ENCODE results near the gene MUL1.
A peak's percentile ranks its signal among the peaks of the same experiment; 100 is the strongest.

Gene MUL1

DNA sequence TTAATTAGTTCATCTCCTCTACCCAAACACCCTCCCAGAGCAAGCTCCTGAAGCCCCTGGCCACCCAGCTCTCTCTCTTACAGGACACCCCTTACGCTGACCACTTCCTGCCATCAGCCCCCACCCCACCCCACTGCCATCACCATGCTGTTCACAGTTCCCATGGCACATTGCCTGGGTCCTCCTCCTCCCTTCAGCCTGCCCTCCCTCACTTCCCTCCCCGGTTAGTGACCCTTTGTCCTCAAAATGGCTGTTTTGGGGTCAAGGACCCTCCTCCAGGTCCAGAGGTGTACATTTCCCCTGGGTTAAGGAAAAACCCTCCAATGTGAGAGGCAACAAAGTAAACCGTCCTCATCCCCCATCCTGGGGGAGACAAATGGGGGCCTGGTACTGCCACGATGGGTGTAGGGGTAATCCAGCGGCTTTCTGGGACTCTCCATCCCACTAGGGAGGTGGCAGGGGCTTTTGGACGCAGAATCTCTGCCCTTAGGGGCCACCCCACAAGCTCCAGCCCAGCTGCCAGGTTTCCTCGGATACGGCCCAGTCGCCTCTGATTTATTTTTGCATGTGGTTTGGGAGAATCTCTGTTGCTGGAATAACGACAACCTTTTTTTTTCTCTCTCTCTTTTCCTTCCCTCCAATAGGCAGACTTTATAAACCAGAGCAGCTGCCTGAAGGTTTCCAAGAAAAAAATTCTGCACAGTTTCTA is 30.4 kb downstream of the MUL1 start:
- H3K9me3 ChIP-seq (ENCODE audit: low read length) = no peaks in the 10 kb centered on the region
- H3K4me1 ChIP-seq (ENCODE audit: insufficient read depth, low read length) = peaks cover 42% of the 10 kb centered on the region
- no peak overlapping the region for H3K4me3 ChIP-seq (ENCODE audit: low read length)
- H3K36me3 ChIP-seq (ENCODE audit: insufficient read depth, low read length) = no peaks in the 10 kb centered on the region
- no peak overlapping the region for H2AFZ ChIP-seq (ENCODE audit: low read depth, low read length)
- peaks cover 2% of the 10 kb centered on the region for H3K27me3 ChIP-seq (ENCODE audit: insufficient read depth, low read length)

DNA sequence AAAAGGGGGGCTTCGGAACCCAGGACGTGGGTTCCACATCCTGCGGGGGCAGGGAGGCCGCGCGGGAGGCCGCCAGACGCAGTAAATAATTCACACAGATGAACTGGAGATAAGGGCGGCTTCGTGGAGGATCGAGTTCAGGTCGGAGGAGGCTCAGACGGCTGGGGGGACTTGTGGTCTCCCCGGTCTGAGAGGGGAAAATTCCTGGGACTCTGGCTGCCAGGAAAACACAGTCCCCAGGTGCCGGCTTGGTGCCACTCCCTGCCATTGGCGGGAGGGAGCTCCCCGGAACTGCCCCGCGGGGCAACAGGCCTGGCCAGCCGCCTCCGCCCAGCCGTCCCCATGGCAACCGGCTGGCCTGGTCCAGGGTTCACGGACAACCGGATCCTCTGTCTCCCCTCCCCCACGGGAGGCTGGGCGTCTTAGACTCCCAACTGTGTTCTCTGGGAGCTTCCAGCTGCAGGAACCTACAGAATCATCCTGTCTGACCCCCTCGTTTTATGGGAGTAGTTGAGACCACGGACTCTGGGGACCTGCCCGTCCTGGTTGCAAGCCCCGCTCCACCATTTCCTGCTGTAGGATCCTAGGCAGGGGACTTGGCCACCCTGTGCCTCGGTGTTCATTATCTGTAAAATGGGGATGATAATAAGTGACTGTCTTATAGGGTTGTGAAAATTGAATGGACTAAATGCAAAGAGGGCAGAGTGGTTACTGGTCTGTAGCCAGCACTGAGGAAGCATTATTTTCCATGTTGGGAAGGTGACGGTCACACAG is 31.5 kb downstream of the MUL1 start:
- peaks cover 6% of the 10 kb centered on the region for H3K27me3 ChIP-seq (ENCODE audit: insufficient read depth, low read length)
- no peak overlapping the region for H2AFZ ChIP-seq (ENCODE audit: low read depth, low read length)
- peaks cover 34% of the 10 kb centered on the region for H3K4me1 ChIP-seq (ENCODE audit: insufficient read depth, low read length)
- no peaks in the 10 kb centered on the region for H3K36me3 ChIP-seq (ENCODE audit: insufficient read depth, low read length)
- no peak overlapping the region for H3K4me3 ChIP-seq (ENCODE audit: low read length)
- H3K9me3 ChIP-seq (ENCODE audit: low read length) = no peaks in the 10 kb centered on the region

DNA sequence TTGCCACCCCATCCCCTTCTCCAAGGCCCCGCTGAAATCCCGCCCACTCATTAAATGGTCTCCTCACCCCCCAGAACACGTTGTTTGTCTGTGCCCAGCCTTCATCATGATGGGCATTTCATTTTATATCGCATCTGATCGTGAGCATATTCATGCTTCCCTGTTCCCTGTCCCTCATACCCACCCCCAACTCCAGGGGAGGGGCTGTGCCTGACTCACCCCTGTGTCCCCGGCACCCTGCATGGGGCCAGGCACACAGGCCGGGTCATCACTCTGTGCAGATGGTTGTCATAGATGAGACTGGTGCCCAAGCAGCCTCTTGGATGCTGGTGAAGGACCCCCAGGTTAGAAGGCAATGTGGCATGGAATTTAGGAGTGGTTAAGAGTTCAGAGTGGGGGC is 33.0 kb downstream of the MUL1 start:
- H3K4me3 ChIP-seq (ENCODE audit: low read length) = no peak overlapping the region
- no peak overlapping the region for H2AFZ ChIP-seq (ENCODE audit: low read depth, low read length)
- H3K36me3 ChIP-seq (ENCODE audit: insufficient read depth, low read length) = no peaks in the 10 kb centered on the region
- H3K27me3 ChIP-seq (ENCODE audit: insufficient read depth, low read length) = peaks cover 6% of the 10 kb centered on the region
- peaks cover 27% of the 10 kb centered on the region for H3K4me1 ChIP-seq (ENCODE audit: insufficient read depth, low read length)
- H3K9me3 ChIP-seq (ENCODE audit: low read length) = no peaks in the 10 kb centered on the region

DNA sequence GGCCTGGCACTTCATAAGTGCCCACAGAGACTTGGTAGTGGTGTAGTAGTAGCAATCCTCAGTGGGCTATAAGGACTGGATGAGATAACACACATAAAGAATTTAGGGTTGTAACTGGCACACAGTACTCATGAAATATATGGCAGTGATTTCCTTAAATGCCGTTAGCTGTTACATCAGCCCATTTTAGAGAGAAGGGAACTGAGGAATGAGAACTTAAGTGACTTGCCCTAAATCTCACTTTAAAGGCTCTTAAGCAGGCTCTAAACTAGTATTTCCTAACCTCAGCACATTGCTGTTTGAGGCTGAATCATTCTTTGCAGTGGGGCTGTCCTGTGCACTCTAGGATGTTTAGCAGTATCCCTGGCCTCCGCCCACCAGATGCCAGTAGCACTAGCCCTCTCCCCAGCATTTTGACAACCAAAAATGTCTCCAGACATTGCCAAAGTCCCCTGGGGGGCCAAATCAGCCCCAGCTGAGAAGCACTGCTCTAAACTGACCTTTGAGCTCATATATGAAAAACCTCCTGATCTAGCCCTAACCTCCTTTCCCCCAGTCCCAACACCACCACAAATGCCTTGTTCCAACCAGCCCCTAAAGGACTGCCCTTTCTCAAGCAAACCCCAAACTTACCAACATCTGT is 33.5 kb downstream of the MUL1 start:
- Histone ChIP-seq H3K9me3 (ENCODE audit: low read length) (no peaks in the 10 kb centered on the region), H3K4me1 (ENCODE audit: insufficient read depth, low read length) (peaks cover 27% of the 10 kb centered on the region), H2AFZ (ENCODE audit: low read depth, low read length) (no peak overlapping the region), H3K4me3 (ENCODE audit: low read length) (no peak overlapping the region), H3K27me3 (ENCODE audit: insufficient read depth, low read length) (peaks cover 6% of the 10 kb centered on the region), H3K36me3 (ENCODE audit: insufficient read depth, low read length) (no peaks in the 10 kb centered on the region)

DNA sequence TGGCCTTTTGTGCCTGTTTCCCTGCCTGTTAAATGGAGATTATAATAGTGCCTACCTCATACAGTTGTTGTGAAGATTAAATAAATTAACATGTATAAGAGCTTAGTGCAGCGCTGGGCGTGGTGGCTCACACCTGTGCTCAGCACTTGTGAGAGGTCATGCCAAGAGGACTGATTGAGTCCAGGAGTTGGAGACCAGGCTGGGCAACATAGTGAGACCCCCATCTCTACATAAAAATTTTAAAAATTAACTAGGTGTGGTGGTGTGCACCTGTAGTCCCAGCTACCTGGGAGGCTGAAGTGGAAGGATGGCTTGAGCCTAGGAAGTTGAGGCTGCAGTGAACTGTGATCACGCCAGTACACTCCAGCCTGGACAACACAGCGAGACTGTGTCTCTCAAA is 34.1 kb downstream of the MUL1 start:
- H3K27me3 ChIP-seq (ENCODE audit: insufficient read depth, low read length) = peaks cover 6% of the 10 kb centered on the region

DNA sequence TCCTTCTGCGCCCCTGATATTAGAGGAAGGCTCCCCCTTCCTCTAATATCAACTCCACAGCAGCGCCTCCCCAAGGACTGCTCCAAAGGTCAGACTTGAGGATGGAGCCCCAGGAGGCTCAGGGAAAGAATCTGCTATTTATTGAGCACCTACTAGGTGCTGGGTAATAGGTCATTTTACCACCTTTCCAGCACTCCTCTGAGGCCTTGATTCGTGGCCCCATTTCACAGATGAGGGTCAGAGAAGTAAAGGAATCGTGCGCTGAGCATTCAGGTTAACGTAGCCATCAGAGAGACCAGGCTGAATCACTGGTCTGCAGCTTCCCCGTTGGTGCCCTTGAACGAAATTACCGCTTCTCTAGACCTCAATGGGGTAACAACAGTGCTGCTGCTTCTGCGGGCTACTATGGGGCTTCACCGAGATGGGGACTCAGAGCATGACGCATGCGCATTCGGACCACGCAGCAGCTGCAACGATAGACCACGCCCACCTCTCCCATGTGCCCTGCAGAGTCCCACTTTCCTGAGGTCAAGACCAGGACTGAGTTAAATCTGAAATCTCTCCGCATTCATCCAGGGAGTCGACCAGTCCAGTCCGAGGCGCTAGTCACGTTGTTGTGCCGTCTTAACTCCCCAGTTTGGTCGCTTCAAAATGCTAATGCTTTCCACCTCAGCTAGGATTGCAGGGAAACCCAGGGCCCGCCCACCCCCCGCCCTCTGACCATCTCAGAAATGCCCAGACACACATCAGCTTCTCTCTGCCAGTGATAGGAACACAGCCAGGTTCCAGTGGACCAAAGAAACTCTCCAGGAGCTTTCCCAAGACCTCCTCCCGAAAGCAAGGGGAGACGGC is 34.9 kb downstream of the MUL1 start:
- H3K4me3 ChIP-seq (ENCODE audit: low read length) = peak overlapping the region; percentile 20
- H3K27me3 ChIP-seq (ENCODE audit: insufficient read depth, low read length) = peaks cover 6% of the 10 kb centered on the region
- no peak overlapping the region for H2AFZ ChIP-seq (ENCODE audit: low read depth, low read length)
- H3K9me3 ChIP-seq (ENCODE audit: low read length) = no peaks in the 10 kb centered on the region
- peaks cover 22% of the 10 kb centered on the region for H3K4me1 ChIP-seq (ENCODE audit: insufficient read depth, low read length)
- no peaks in the 10 kb centered on the region for H3K36me3 ChIP-seq (ENCODE audit: insufficient read depth, low read length)

More for the DNA sequence above, 34.1 kb downstream of the MUL1 start:
- Histone ChIP-seq H3K4me1 (ENCODE audit: insufficient read depth, low read length) (peaks cover 27% of the 10 kb centered on the region), H3K36me3 (ENCODE audit: insufficient read depth, low read length) (no peaks in the 10 kb centered on the region), H3K9me3 (ENCODE audit: low read length) (no peaks in the 10 kb centered on the region), H2AFZ (ENCODE audit: low read depth, low read length) (no peak overlapping the region), H3K4me3 (ENCODE audit: low read length) (no peak overlapping the region)

DNA sequence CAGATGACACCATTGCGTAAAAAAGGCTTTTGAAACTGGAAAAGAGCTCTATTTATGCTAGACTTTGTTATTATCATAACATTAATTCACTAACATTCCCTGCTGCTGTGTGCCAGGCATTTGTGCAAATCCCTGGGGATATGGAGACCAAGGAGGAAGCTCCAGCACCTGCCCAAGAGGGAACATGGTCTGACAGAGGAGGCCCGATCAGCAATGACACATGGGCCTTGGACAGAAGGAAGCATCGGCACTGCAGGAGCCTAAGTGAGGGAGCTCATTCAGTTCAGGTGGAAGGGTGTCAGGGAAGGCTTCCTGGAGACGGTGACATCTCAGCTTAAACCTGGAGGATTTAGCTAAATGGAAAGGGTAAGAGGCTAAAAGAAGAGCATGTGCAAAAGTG is 35.8 kb downstream of the MUL1 start:
- H3K27me3 ChIP-seq (ENCODE audit: insufficient read depth, low read length) = peaks cover 10% of the 10 kb centered on the region
- H2AFZ ChIP-seq (ENCODE audit: low read depth, low read length) = no peak overlapping the region
- H3K4me3 ChIP-seq (ENCODE audit: low read length) = no peak overlapping the region
- peaks cover 12% of the 10 kb centered on the region for H3K4me1 ChIP-seq (ENCODE audit: insufficient read depth, low read length)
- H3K36me3 ChIP-seq (ENCODE audit: insufficient read depth, low read length) = no peaks in the 10 kb centered on the region
- H3K9me3 ChIP-seq (ENCODE audit: low read length) = no peaks in the 10 kb centered on the region

DNA sequence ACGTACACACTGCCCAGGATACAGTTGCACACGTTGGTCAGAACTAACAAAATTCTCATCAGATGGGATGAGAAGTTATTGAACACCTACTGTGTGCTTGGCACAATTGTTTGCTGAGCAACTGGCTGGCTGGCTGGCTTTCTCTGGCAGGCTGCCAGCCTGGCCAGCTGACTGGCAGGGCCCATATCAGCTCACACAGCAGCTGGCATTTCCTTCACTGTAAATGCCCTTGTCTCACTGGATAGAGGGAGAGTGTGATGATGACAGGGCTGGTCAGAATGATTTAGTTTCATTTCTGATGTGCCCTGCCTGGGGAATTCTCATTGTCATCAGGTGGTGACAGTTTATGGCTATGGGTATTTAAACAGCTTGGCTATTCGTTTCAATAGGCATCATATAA is 37.8 kb downstream of the MUL1 start:
- Histone ChIP-seq H3K27me3 (ENCODE audit: insufficient read depth, low read length) (peaks cover 14% of the 10 kb centered on the region), H3K4me3 (ENCODE audit: low read length) (no peak overlapping the region), H3K36me3 (ENCODE audit: insufficient read depth, low read length) (no peaks in the 10 kb centered on the region), H2AFZ (ENCODE audit: low read depth, low read length) (no peak overlapping the region), H3K4me1 (ENCODE audit: insufficient read depth, low read length) (no peaks in the 10 kb centered on the region), H3K9me3 (ENCODE audit: low read length) (no peaks in the 10 kb centered on the region)

DNA sequence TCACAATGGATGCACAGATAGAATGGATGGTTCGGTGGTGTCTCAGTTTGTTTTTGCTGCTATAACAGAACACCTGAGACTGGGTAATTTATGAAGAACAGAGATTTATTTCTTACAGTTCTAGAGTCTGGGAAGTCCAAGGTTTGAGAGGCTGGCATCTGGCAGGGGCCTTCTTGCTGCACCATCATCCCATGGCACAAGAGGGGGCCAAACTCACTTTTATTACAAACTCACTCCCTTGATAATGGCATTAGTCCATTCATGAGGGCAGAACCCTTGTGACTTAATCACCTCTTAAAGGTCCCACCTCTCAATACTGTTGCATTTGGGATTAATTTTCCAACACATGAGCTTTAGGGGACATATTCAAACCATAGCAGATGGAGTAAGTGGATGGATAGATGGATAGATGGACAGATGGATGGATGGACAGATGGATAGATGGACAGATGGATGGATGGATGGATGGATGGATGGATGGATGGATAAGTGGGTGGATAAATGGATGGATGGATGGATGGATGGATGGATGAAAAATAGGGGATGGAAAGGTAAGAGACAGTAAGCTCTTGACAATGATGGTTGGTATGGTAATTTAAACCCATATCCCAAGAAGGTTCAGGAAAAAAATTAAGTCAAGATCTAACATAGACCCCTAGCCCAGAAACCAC is 38.4 kb downstream of the MUL1 start:
- Histone ChIP-seq H3K4me1 (ENCODE audit: insufficient read depth, low read length) (no peaks in the 10 kb centered on the region), H2AFZ (ENCODE audit: low read depth, low read length) (no peak overlapping the region), H3K4me3 (ENCODE audit: low read length) (no peak overlapping the region), H3K9me3 (ENCODE audit: low read length) (no peaks in the 10 kb centered on the region), H3K36me3 (ENCODE audit: insufficient read depth, low read length) (no peaks in the 10 kb centered on the region), H3K27me3 (ENCODE audit: insufficient read depth, low read length) (peaks cover 19% of the 10 kb centered on the region)

DNA sequence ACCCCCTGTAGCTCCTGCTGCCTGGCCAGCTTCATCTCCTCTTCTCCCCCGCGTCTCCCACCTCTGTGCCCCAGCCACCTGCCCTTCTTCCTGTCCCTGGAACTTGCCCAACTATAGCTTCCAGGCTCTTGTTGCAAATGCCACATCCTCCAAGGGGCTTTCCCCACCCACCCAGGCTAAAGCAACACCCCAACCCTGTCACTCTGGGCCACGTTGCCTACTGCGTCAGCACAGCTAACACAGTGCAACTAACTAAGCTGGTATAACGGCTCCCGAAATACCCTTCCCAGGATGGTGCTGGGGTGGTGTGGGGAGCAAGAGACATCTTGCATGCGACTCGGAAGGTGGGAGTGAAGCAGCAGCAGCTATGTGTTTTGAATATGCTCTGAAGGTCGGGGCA is 41.7 kb downstream of the MUL1 start:
- Histone ChIP-seq H3K27me3 (ENCODE audit: insufficient read depth, low read length) (peaks cover 16% of the 10 kb centered on the region), H2AFZ (ENCODE audit: low read depth, low read length) (no peak overlapping the region), H3K9me3 (ENCODE audit: low read length) (no peaks in the 10 kb centered on the region), H3K36me3 (ENCODE audit: insufficient read depth, low read length) (no peaks in the 10 kb centered on the region), H3K4me1 (ENCODE audit: insufficient read depth, low read length) (no peaks in the 10 kb centered on the region), H3K4me3 (ENCODE audit: low read length) (no peak overlapping the region)

DNA sequence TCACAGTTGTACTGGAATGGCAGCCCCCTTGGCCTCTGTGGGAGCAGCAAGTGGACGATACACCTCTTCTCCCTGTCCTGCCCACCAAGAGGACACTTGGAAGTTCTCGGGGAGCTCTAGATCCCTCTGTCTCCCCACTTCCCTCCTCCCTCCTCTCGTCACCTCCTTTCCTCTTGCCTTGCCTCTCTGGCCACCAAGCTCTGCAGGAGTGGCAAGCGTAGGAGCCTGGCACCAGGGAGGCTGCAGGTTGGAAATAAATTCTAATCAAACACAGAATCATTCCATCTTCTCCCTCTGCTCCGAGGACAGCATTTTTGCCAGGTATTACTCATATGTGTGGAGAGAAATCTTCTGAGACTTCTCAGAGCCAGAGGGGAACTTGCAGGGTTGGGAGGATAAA is 42.8 kb downstream of the MUL1 start:
- H3K36me3 ChIP-seq (ENCODE audit: insufficient read depth, low read length) = no peaks in the 10 kb centered on the region
- H3K4me3 ChIP-seq (ENCODE audit: low read length) = no peak overlapping the region
- H3K9me3 ChIP-seq (ENCODE audit: low read length) = no peaks in the 10 kb centered on the region
- peaks cover 16% of the 10 kb centered on the region for H3K27me3 ChIP-seq (ENCODE audit: insufficient read depth, low read length)
- H3K4me1 ChIP-seq (ENCODE audit: insufficient read depth, low read length) = no peaks in the 10 kb centered on the region
- H2AFZ ChIP-seq (ENCODE audit: low read depth, low read length) = no peak overlapping the region

DNA sequence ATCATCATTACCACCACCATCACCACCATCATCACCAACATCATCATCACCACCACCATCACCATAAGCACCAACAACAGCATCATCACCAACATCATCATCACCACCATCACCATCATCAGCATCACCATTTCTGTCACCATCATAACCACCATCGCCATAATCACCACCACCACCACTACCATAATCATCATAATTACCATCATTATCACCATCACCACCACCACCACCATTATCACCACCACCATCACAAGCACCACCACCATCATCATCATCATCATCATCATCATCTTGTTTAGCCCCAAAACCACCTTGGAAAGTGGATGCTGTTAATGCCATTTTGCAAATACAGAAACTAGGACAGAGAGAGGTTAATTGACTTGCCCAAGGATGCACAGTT is 44.4 kb downstream of the MUL1 start:
- H2AFZ ChIP-seq (ENCODE audit: low read depth, low read length) = no peak overlapping the region
- no peaks in the 10 kb centered on the region for H3K4me1 ChIP-seq (ENCODE audit: insufficient read depth, low read length)
- no peaks in the 10 kb centered on the region for H3K36me3 ChIP-seq (ENCODE audit: insufficient read depth, low read length)
- no peaks in the 10 kb centered on the region for H3K9me3 ChIP-seq (ENCODE audit: low read length)
- peaks cover 21% of the 10 kb centered on the region for H3K27me3 ChIP-seq (ENCODE audit: insufficient read depth, low read length)
- no peak overlapping the region for H3K4me3 ChIP-seq (ENCODE audit: low read length)
